GM12865 (cell line): ENCODE measurements around the gene VTA1.

Experiments used
- DNase-seq: peaks from one replicate; pipeline ENCODE4 v3.0.0; 2010; ENCODE audit warnings: low read depth
- H3K4me3 ChIP-seq: 2 replicates; pipeline ENCODE4 v1.5.1; 2011; ENCODE audit warnings: mild to moderate bottlenecking, low read depth, low read length, control low read depth
- TF ChIP-seq, protein P1 (sequence below): IDR thresholded peaks from 2 replicates; pipeline ENCODE4 v1.5.1; 2011; ENCODE audit warnings: low read length, control low read depth, low read depth, inconsistent platforms; ENCODE audit not compliant: insufficient read depth; ENCODE audit errors: missing control alignments

VTA1 gene

DNA sequence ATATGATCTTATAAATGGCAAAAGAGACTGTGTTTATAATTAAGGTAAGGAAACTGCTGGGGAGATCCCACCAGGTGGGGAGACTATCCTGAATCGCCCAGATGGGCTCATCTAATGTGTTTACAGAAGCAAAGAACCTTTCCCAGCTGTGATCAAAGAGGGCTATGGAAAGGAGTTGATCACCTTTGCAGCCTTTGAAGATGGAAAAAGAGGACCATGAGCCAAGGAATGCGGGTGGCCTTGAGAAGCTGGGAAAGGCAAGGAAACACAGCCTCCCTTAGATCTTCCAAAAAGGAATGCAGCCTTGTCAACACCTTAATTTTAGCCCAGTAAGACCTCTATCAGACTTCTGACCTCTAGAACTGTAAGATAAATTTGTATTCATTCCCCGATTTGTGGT, 88.2 kb downstream of the VTA1 start:
- no peak overlapping the region for H3K4me3 ChIP-seq
- TF ChIP-seq, protein P1, sequence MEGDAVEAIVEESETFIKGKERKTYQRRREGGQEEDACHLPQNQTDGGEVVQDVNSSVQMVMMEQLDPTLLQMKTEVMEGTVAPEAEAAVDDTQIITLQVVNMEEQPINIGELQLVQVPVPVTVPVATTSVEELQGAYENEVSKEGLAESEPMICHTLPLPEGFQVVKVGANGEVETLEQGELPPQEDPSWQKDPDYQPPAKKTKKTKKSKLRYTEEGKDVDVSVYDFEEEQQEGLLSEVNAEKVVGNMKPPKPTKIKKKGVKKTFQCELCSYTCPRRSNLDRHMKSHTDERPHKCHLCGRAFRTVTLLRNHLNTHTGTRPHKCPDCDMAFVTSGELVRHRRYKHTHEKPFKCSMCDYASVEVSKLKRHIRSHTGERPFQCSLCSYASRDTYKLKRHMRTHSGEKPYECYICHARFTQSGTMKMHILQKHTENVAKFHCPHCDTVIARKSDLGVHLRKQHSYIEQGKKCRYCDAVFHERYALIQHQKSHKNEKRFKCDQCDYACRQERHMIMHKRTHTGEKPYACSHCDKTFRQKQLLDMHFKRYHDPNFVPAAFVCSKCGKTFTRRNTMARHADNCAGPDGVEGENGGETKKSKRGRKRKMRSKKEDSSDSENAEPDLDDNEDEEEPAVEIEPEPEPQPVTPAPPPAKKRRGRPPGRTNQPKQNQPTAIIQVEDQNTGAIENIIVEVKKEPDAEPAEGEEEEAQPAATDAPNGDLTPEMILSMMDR, result no peak
- DNase-seq, result no peak

DNA sequence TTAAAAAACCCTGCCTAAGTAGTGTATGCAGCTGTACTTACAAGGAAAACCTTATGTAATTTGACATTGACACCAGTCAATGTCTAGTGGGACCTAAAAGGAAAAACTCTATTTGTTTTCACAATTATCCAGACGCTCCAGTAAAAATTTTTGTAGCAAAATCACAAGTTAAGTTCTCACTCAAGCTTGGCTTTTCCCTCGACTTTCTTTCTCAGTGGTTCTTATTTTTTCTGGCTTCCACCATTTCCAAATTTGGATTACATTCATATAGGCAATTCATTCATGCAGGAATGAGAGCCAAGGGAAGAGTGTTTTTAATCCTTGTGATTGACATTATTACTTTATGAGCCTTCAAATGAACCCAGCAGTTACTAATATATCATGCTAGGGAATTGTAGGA, 88.7 kb downstream of the VTA1 start:
- TF ChIP-seq, protein P1, result no peak
- no peak overlapping the region for H3K4me3 ChIP-seq
- no peak for DNase-seq

DNA sequence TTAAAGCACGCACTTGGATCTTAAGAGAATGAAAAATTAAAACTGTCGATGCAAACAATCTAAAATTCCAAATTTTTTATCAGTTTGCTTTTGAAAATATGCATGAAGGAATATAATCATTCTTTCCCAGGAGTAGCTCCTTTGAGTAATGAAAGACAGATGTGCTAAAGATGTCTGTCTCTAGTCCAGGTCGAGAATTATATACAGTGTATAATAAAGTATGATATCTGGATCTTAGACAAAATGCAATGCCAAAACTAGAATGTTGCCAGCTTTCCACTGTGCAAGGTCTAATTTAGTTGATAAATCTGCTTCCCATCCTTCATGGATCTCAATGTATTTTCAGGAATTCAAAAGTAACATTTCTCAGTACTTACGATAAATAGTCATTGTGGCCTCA, 89.6 kb downstream of the VTA1 start:
- TF ChIP-seq, protein P1, result no peak
- no peak overlapping the region for H3K4me3 ChIP-seq
- DNase-seq, result no peak

DNA sequence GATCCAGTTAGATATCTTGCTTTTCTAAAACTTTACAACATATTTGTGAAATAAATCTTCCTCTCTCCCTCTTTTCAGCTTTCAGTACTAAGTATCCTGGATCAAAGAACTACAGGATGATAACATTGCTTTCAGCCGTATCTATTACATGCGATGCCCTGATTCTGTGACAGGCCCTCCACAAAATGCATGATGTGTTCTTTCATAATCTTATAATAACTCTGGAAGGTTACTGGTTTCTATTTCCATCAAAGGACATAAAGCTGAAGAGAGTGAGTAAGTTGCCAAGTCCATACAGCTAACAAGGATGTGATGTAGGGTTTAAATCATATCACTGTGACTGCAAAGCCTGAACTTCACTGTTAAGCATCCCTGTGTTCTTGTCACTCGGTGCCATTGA, 91.8 kb downstream of the VTA1 start:
- no peak for DNase-seq
- TF ChIP-seq, protein P1, result no peak
- H3K4me3 ChIP-seq, result no peak overlapping the region

DNA sequence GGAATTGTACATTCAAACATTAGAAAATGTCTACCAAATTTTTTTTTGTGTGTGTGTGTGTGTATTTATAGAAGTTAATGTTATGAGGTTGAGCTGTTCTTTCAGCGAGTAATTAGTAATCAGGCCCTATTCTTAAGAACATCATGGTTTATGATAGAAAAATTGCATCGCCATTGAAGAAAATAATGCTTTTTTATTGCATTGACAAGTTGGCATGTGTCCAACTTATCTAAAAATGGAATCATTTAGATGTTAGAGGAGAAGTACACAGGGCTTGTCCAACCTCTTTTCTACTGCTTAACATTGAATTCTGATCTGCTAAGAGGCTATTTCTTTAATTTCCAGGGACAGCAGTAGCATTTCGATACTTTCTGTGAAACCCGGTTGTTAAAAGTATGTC, 93.1 kb downstream of the VTA1 start:
- no peak overlapping the region for H3K4me3 ChIP-seq
- TF ChIP-seq, protein P1, result no peak
- DNase-seq, result no peak

DNA sequence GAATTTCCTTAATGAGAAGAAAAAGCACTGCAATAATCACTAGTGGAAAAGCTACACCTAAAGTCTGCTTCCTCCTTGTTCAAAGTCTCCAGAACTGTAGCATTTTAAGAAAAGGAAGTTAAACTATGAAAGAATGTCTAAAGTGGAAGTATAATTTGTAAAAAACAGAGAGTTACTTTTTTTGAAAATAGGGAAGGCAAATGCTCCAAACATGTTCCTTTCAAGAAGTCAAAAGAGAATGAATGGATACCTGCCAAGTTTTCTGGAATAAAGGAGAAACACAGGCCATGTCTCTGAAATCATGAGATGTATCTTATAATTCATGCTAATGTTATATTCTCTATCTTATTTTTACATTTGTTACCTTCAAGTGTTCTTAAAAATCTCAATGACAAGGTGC, 94.0 kb downstream of the VTA1 start:
- TF ChIP-seq, protein P1, result no peak
- no peak for DNase-seq
- no peak overlapping the region for H3K4me3 ChIP-seq

DNA sequence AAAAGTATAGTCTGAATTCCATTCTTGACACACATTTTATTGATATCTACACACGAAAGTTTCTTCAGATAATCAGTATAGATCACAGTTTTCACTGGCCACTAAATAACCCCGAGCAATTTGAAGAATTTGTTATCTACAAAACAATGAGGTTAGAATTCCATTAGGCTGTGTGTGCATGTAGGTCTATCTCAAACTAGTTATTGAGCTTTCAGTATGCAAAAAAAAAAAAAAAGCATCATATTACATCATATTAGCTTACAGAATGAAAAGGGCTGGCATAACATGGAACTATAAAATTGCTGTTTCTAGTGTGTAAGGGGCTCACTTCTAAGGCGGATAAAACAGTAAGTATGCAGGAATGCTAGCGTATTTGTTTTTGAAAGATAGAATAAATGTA, 95.2 kb downstream of the VTA1 start:
- TF ChIP-seq, protein P1, result no peak
- no peak overlapping the region for H3K4me3 ChIP-seq
- no peak for DNase-seq
